ENCODE data around the gene SUPT20HL1. TPM values are rescaled to one million over a fixed set of nuclear protein-coding genes. Genes with fewer than 3 reads are reported as not detected.
A peak's percentile ranks its signal among the peaks of the same experiment; 100 is the strongest.
"Not testable (repeated sequence)": the region's sequence is repeated elsewhere in the genome, so short reads cannot be mapped to it uniquely, and the experiment has no call there.

SUPT20HL1 gene
- total and polyA plus RNA-seq, 2 experiments from 2014 or later, result 0.61 TPM; not detected in 1

DNA sequence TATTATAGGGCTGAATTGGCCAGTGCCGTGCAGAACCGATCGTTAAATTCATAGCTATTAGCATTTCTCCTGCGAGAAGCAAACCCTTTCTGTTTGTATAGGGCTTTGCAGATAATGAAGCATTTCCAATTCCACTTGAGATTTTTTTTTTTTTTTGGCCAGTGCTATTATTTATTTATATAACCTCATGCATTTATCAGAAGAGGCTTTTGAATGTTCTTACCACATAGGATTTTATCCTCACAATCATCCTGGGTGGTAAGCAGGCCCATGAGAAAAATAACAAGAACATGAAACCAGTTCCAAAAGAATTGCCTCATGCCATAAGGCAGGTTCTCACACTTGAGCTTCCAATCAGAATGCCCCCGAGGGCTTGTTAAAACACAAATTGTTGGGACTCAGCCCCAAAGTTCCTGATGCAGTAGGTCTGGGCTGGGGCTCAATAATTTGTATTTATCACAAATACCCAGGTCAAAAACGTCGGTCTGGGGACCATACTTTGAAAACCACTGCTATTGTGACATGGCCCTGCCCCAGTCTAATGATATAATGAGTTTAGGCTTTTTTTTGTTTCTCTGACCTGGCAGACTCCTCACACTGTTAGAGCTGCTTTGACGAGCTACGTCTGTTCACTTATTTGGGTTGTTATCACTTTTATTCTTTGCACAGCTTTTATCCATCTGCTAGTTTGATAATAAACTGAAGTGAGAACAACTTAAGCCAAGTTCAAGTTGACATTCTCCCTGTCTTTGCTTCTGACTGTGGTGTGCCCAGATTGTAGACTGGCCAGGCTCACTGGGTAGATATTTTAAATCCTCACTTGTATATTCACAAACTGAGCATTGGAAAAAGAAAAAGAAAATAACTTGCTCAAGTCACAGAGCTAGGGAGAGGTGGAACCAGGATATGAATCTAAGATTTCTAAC is 20.1 kb downstream of the SUPT20HL1 start:
- no peak overlapping the region for H3K4me3 ChIP-seq
- no peak overlapping the region for H3K27ac ChIP-seq
- TF ChIP-seq, protein P1, sequence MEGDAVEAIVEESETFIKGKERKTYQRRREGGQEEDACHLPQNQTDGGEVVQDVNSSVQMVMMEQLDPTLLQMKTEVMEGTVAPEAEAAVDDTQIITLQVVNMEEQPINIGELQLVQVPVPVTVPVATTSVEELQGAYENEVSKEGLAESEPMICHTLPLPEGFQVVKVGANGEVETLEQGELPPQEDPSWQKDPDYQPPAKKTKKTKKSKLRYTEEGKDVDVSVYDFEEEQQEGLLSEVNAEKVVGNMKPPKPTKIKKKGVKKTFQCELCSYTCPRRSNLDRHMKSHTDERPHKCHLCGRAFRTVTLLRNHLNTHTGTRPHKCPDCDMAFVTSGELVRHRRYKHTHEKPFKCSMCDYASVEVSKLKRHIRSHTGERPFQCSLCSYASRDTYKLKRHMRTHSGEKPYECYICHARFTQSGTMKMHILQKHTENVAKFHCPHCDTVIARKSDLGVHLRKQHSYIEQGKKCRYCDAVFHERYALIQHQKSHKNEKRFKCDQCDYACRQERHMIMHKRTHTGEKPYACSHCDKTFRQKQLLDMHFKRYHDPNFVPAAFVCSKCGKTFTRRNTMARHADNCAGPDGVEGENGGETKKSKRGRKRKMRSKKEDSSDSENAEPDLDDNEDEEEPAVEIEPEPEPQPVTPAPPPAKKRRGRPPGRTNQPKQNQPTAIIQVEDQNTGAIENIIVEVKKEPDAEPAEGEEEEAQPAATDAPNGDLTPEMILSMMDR (IDR thresholded peaks at IDR 0.05; ENCODE audit: low read depth, low read length), result no peak
- no peaks in the 10 kb centered on the region for H3K4me1 ChIP-seq (ENCODE audit: low read depth)
- no peaks in the 10 kb centered on the region for H3K9me3 ChIP-seq (ENCODE audit: low read depth)
- no peaks in the 10 kb centered on the region for H3K27me3 ChIP-seq
- H3K36me3 ChIP-seq, result no peaks in the 10 kb centered on the region
- DNase-seq (ENCODE audit: low read depth in 1 of 2, low spot score in 1 of 2), result peak in 1 of 2 donors; percentile 25

DNA sequence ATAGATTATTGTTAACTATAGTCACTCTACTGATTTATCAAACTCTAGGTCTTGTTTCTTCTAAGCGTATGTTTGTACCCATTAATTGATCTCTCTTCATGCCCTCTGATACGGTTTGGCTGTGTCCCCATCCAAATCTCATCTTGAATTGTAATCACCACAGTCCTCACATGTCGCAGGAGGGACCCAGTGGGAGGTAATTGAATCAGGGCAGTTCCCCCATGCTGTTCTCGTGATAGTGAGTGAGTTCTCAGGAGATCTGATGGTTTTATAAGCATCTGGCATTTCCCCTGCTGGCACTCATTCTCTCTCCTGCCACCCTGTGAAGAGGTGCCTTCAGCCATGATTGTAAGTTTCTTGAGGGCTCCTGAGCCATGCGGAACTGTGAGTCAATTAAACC is 21.9 kb downstream of the SUPT20HL1 start:
- H3K36me3 ChIP-seq; DNase-seq (ENCODE audit: low read depth in 1 of 2, low spot score in 1 of 2); H3K4me1 ChIP-seq (ENCODE audit: low read depth): not testable (repeated sequence)

DNA sequence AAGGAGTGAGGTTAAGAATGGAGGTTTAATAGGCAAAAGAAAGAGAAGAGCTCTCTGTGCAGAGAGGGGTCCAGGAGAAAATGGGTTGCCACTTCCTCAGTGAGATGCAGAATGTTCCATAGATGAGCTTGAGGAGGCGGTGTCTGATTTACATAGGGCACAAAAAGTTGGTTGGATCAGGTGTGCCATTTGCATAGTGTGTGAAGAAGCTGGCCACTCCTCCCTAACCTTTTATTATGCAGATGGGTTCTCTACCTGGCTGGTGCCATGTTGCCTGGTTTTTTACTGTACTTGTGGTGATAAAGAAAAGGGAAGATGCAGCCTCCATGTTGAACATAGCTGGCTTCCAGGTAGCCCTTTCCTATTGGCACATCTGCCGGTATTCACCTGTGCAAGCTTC is 27.3 kb downstream of the SUPT20HL1 start:
- Histone ChIP-seq H3K27ac (no peak overlapping the region), H3K9me3 (ENCODE audit: low read depth) (no peaks in the 10 kb centered on the region), H3K27me3 (no peaks in the 10 kb centered on the region), H3K36me3 (no peaks in the 10 kb centered on the region), H3K4me1 (ENCODE audit: low read depth) (no peaks in the 10 kb centered on the region), H3K4me3 (no peak overlapping the region)
- no peak for DNase-seq (ENCODE audit: low read depth in 1 of 2, low spot score in 1 of 2)
- TF ChIP-seq, protein P1 (IDR thresholded peaks at IDR 0.05; ENCODE audit: low read depth, low read length), result no peak

More for the DNA sequence above, 21.9 kb downstream of the SUPT20HL1 start:
- H3K9me3 ChIP-seq (ENCODE audit: low read depth); H3K4me3 ChIP-seq; H3K27me3 ChIP-seq; H3K27ac ChIP-seq: not testable (repeated sequence)

DNA sequence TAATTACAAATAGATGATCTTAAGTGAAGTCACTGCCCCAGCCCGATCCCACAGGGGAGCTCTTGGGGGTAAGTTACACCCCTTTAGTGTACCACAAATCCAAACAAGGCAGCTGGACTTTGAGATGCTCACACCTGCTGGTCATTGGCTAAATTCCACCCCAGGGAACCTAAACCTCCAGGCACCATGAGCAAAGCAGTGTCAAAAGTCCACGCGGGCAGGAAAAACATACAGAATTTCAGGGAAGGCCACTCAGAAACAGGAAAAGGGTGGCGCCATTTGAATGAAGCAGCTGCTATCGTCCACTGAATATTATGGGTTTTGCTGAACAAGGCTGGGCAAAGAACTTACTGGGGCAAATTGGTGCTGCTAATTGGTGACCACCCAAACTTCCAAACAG is 30.9 kb downstream of the SUPT20HL1 start:
- no peaks in the 10 kb centered on the region for H3K4me1 ChIP-seq (ENCODE audit: low read depth)
- TF ChIP-seq, protein P1 (IDR thresholded peaks at IDR 0.05; ENCODE audit: low read depth, low read length), result no peak
- H3K4me3 ChIP-seq, result no peak overlapping the region
- no peak for DNase-seq (ENCODE audit: low read depth in 1 of 2, low spot score in 1 of 2)
- no peak overlapping the region for H3K27ac ChIP-seq
- no peaks in the 10 kb centered on the region for H3K9me3 ChIP-seq (ENCODE audit: low read depth)
- H3K27me3 ChIP-seq, result no peaks in the 10 kb centered on the region
- no peaks in the 10 kb centered on the region for H3K36me3 ChIP-seq

DNA sequence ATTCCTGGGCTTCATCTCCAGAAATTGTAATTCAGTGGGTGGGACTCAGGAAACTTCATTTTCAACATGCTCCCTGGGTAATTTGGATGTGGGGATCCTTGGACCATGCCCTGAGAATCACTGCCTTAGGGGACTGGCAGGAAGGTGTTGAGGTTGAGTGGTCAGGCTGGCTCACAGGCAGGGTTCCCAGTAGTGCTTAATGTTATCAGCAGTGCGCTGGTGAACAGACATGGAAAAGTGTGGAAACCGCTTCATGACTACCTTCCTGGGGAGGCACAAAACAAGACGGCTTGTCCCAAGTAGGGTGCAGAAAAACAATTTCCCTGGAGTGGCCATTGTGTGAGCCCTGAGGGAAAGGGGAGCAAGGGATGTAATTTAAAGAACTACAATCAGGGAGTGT is 31.4 kb downstream of the SUPT20HL1 start:
- DNase-seq (ENCODE audit: low read depth in 1 of 2, low spot score in 1 of 2), result no peak
- H3K4me3 ChIP-seq, result no peak overlapping the region
- H3K9me3 ChIP-seq (ENCODE audit: low read depth), result no peaks in the 10 kb centered on the region
- no peaks in the 10 kb centered on the region for H3K4me1 ChIP-seq (ENCODE audit: low read depth)
- TF ChIP-seq, protein P1 (IDR thresholded peaks at IDR 0.05; ENCODE audit: low read depth, low read length), result no peak
- no peak overlapping the region for H3K27ac ChIP-seq
- H3K36me3 ChIP-seq, result no peaks in the 10 kb centered on the region
- H3K27me3 ChIP-seq, result no peaks in the 10 kb centered on the region

DNA sequence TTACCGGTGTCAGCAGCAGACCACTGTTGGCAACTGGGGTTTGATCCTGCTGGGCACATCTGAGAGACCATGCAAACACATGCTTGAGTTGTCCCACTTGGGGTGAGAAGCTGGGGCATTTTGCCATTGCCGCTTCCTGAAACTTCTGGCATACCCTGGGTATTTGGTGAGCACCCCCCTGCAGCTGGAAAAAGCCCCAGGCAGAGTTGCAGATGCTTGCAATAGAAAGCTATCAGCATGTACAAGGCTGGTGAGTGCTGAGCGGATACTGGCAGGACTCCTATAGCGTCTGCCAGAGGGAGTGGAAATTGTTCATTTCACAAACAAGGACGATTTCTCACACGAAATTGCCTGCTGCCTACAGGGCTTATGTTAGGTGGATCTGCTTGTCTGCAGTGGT is 32.3 kb downstream of the SUPT20HL1 start:
- H3K4me3 ChIP-seq, result no peak overlapping the region
- DNase-seq (ENCODE audit: low read depth in 1 of 2, low spot score in 1 of 2), result peak in 1 of 2 donors; percentile 60
- no peaks in the 10 kb centered on the region for H3K9me3 ChIP-seq (ENCODE audit: low read depth)
- no peaks in the 10 kb centered on the region for H3K27me3 ChIP-seq
- H3K4me1 ChIP-seq (ENCODE audit: low read depth), result no peaks in the 10 kb centered on the region
- H3K27ac ChIP-seq, result no peak overlapping the region
- H3K36me3 ChIP-seq, result no peaks in the 10 kb centered on the region
- TF ChIP-seq, protein P1 (IDR thresholded peaks at IDR 0.05; ENCODE audit: low read depth, low read length), result no peak
